Dedifferentiated amniotic fluid mesenchymal stem cell (primary cell): Measurements from ENCODE around the gene FANCD2.
A peak's percentile ranks its signal among the peaks of the same experiment; 100 is the strongest.
"Not testable (repeated sequence)": the region's sequence is repeated elsewhere in the genome, so short reads cannot be mapped to it uniquely, and the experiment has no call there.

Experiments used
- DNase-seq: peaks from one replicate; pipeline ENCODE4 v3.0.0-alpha.2; 2016; ENCODE audit errors: extremely low spot score

The FANCD2 gene

GRCh38 chr3:10015461-10015904, 10.8 kb upstream of the FANCD2 start:
- DNase-seq, result peak; percentile 84

GRCh38 chr3:10017636-10018292, 8.5 kb upstream of the FANCD2 start:
- no peak for DNase-seq

GRCh38 chr3:10018806-10019205, 7.4 kb upstream of the FANCD2 start:
- not testable (repeated sequence) for DNase-seq

GRCh38 chr3:10019326-10019725, 6.9 kb upstream of the FANCD2 start:
- DNase-seq, result no peak

GRCh38 chr3:10021856-10022775, 4.1 kb upstream of the FANCD2 start:
- no peak for DNase-seq

- DNase-seq, result peak; percentile 31
These were observed 2.5 kb upstream of the FANCD2 start for GRCh38 chr3:10023587-10024310.

GRCh38 chr3:10025205-10026083, 793 bp upstream of the FANCD2 start:
- no peak for DNase-seq

- DNase-seq, result no peak
These were observed 14.8 kb downstream of the FANCD2 start for GRCh38 chr3:10041034-10041433.

GRCh38 chr3:10047876-10048275, 21.6 kb downstream of the FANCD2 start:
- no peak for DNase-seq

GRCh38 chr3:10053054-10053453, 26.8 kb downstream of the FANCD2 start:
- DNase-seq, result not testable (repeated sequence)

- DNase-seq, result no peak
These were observed 28.9 kb downstream of the FANCD2 start for GRCh38 chr3:10055097-10055496.

GRCh38 chr3:10070077-10070476, 43.8 kb downstream of the FANCD2 start:
- DNase-seq, result not testable (repeated sequence)

GRCh38 chr3:10074666-10075065, 48.4 kb downstream of the FANCD2 start:
- DNase-seq, result no peak

GRCh38 chr3:10081871-10082270, 55.6 kb downstream of the FANCD2 start:
- DNase-seq, result no peak

GRCh38 chr3:10085738-10086137, 59.5 kb downstream of the FANCD2 start:
- no peak for DNase-seq

GRCh38 chr3:10088256-10088655, 62.0 kb downstream of the FANCD2 start:
- no peak for DNase-seq

GRCh38 chr3:10090179-10090578, 63.9 kb downstream of the FANCD2 start:
- no peak for DNase-seq

GRCh38 chr3:10090774-10091173, 64.5 kb downstream of the FANCD2 start:
- DNase-seq, result not testable (repeated sequence)

GRCh38 chr3:10091387-10091786, 65.2 kb downstream of the FANCD2 start:
- DNase-seq, result not testable (repeated sequence)

- DNase-seq, result no peak
These were observed 67.4 kb downstream of the FANCD2 start for GRCh38 chr3:10093678-10094077.

- DNase-seq, result no peak
These were observed 72.8 kb downstream of the FANCD2 start for GRCh38 chr3:10099041-10099440.
